Measurements from ENCODE around the gene RNF148.
"Not testable (repeated sequence)": the region's sequence is repeated elsewhere in the genome, so short reads cannot be mapped to it uniquely, and the experiment has no call there.

- not testable (repeated sequence) for TF ChIP-seq CTCF (conservative IDR thresholded peaks at IDR 0.05; ENCODE audit: low read length); EZH2phosphoT487 (IDR thresholded peaks at IDR 0.05; ENCODE audit: borderline replicate concordance)
Observed at GRCh38 chr7:122679269-122679709, 23.4 kb downstream of the RNF148 start.

All from Loucy (cell line).